CD4-positive, alpha-beta T cell treated with Interferon alpha-2 for 1 hour (primary cell): Measurements from ENCODE around the gene AGBL3.
"Not testable (repeated sequence)": the region's sequence is repeated elsewhere in the genome, so short reads cannot be mapped to it uniquely, and the experiment has no call there.

Source experiments
- DNase-seq, 2 donors: peaks; one replicate each; pipeline ENCODE4 v3.0.0-alpha.2; 2020 to 2022

The AGBL3 gene

DNA sequence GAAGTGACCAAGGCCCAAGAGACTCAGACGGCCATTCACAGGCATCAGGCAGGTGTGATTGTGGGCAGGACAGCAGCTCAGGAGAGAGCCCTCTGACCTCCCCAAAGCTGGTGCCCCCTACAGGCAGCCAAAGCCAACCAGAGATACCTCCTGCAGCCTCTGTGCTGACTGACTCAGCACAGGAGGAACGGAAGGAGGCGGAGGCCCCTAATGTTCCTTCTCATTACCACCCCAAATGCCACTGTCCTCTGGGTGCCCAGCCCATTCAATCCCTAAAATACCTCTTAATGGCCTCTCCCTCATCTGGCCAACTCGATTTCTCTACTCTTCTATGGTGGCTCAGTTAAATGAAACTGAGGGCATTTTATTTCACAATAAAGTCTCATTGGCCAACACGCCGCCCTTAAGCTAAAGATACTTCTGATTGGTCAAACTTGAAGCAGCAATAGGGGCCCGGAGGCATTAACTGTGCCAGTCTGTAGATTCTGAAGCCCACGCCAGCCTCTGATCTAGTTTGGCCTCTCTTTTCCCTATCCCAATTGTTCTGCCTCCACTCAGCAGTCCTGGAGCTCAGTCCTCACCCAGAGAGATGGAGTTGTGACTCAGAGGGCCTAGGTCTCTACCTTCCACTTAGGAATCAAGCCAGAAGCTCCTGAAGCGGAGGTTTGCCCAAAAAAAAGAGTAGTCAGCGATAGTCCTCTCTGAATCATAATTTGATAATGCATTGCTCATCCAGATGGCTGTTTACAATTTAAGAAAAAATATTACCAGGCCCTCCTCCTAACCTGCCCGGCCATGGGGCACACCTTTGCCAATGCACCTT lies 183.0 kb downstream of the AGBL3 start:
- DNase-seq, result peak; percentile 72 to 78

DNA sequence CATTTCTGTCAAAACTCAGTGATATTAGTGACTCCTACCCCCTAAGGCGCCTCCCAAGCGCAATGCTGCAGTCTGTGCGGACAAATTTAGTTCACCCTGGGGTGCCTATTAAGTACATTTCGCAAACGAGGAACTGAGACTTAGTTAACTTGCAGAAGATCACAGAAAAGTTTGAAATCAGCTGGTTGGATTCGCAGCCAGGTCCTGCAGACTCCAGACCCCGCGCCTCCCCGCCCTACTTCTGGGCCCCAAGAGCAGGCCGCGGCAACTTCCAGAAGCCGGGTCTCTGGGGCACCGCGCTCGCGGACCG lies 183.6 kb downstream of the AGBL3 start:
- no peak for DNase-seq

DNA sequence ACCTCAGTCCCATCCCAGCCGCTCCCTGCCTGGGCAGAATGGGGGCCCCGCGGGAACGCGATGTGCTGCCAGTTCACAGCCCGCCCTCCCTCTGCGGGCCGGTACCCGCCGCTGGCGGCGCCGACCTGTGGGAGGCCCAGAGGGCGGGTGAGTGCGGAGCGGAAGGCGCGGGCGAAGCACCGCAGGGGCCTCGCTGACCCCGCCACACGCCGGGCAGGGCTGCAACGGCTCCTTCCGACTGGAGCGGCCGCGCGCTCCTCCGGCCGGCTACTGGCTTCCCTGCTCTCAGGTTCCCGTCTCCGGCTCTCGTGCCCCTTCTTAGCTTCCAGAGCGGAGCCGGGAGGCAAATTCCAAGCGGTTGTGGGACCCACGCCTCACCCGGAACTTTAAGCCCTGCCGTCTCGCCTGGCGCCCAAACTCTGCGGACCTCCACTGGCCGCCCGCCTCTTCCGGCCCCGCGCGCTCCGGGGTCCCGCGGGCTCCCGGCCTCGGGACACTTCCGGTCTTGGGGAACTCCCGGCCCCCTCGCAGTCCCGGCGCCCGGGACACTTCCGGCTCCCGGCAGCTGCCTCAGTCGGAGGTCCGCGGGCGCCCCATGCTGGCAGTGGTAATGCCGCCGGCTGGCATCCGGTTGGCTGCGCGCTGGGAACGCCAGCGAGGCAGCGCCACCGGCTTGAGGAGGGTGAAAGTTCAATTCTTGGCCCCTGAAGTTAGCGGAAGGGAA lies 184.1 kb downstream of the AGBL3 start, which contains the start of gene CYREN:
CYREN (minus strand) TSS at position 434 of the 724 bp plus-strand sequence. CDS start 1,785 bp downstream, outside the sequence.
- peak; percentile 91 to 93 for DNase-seq

GRCh38 chr7:135170998-135171481 lies 184.7 kb downstream of the AGBL3 start:
- DNase-seq, result not testable (repeated sequence)

DNA sequence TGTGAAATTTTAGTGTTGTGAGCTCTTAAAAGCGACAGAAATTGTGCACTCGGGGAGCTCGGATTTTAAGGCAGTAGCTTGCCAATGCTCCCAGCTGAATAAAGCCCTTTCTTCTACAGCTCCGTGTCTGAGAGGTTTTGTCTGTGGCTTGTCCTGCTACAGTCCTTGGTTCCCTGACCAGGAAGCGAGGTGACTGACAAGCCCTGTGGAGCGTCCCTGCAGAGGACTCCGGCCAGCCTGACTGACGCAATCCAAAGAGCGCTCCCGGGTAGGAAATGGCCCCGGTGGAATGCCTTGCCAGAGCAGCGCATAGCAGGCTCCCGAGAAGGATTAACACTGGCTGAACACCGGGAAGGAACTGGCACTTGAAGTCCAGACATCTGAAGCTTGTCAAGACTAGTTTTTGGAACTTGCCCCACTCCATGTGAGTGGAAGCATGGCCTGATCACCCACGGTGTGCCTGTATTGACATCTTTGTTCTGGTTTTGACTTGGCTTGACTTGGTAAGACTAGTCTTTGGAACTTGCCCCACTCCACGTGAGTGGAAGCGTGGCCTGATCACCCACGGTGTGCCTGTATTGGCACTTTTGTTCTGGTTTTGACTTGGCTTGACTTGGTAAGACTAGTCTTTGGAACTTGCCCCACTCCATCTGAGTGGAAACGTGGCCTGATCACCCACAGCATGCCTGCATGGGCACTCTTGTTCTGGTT lies 185.4 kb downstream of the AGBL3 start:
- DNase-seq, result not testable (repeated sequence)

DNA sequence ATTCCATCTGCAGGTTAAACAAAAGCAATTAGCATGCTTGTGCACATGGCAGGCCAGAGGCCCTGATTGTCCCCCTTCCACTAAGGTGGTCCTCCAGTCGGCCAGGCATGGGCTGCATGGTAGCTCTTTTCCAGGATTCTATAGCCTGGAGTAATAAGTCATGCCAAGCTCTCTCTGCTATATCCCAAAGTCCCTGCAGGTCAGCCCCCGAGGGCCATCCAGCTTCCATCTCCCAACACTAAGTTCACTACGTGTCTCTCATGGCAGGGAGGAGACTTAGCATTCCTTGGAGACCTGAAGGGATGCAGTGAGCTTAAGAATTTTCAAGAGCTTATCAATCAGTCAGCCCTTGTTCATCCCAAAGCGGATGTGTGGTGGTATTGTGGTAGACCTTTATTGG lies 187.6 kb downstream of the AGBL3 start:
- DNase-seq, result not testable (repeated sequence)

- DNase-seq, result no peak
Measured at GRCh38 chr7:135174941-135175340, 188.6 kb downstream of the AGBL3 start.

GRCh38 chr7:135175931-135176330 lies 189.6 kb downstream of the AGBL3 start:
- DNase-seq, result no peak

DNA sequence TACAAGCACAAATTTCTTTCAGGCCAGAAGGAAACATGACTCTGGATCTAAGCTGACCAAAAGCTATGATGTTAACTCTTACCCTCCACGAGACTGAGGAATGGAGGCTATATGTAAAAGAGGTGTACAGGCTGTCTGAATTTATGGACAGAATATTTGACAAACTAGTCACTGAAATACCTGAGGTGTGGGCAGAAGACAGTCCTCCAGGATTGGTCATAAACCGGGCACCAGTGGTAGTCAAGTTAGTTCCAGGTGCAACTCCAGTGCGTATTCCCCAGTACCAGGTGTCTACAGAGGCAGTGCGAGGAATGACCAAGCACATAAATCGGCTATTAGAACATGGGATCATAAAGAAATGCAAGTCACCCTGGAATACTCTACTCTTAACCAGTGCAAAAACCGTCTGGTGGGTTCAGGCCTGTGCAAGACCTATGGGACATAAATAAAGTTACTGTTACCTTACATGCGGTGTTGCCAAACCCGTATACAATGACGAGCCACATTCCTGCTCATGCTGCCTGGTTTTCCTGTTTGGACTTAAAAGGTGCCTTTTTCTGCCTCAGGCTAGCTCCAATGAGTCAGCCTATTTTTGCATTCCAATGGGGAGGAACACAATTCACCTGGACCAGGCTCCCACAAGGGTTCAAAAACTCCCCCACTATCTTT lies 190.9 kb downstream of the AGBL3 start:
- DNase-seq, result no peak

- no peak for DNase-seq
Measured at GRCh38 chr7:135178364-135178763, 192.1 kb downstream of the AGBL3 start.

GRCh38 chr7:135179321-135179925 lies 193.1 kb downstream of the AGBL3 start:
- no peak for DNase-seq

GRCh38 chr7:135180122-135180521 lies 193.8 kb downstream of the AGBL3 start:
- no peak for DNase-seq

- DNase-seq, result no peak
Measured at GRCh38 chr7:135181261-135181928, 195.1 kb downstream of the AGBL3 start.

DNA sequence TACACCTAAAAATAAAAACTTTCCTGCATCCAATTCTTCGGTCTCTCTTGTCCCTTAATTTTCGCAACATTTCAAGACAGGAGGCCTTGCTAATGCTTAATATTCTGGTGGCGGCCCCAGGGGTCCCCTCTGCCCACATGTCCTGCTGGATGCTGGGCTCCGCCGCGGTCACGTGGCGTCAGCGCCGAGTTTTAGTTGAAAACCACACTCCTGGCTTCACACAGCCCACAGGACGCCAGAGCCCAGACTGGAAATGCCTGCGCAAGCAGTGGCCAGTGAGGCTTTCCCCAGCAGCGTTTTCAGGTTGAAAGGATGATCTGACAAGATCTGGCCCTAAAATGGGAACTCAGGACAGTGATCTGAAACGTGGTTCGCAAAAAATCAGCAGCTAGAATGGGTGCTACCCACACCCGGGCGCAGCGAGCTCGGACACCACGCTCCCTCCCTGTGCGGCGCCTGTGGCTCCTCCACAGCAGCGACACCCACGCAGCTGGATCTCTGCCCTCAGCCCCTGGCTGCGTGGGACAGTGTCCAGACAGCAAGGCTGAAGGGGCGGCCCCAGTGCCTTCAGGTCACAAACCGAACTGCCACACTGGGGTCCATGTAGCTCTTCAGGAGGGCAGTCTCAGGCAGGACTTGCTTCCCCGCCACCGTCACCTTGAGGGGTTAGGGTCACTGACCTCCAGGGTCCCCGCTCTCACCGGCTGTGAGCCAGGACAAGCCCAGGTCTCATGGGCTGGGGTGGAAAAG lies 195.8 kb downstream of the AGBL3 start:
- no peak for DNase-seq

GRCh38 chr7:135183478-135183877 lies 197.2 kb downstream of the AGBL3 start:
- DNase-seq, result no peak

DNA sequence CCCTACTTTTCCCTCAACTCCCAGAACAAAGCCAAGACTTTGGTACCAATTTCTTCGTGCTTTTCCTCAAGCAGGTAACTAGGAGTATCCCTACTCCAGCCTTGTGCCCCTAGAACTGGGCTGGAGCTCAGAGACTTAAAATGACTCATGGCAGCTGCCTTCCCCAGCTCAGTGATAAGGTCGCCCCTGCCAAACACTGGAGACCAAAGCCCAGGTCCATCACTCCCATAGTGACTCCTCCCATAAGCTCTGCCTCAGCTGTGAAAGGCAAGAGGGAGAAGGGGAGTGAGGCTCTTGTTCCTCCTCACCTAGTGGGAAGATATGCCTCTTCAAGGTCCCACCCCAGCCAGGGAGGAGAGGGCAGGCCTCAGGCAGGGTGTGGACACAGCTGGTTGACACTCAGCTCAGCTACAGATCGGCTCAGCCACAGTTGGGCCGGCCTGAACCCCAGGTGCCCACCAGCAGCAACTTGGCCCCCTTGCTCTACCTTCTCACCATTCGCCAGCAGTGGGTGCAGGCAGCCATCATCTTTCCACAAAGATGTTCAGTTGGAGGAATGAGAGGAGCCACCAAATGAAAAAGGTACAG lies 198.0 kb downstream of the AGBL3 start:
- no peak for DNase-seq
